Measurements from ENCODE around the gene IGFBP4.

DNA sequence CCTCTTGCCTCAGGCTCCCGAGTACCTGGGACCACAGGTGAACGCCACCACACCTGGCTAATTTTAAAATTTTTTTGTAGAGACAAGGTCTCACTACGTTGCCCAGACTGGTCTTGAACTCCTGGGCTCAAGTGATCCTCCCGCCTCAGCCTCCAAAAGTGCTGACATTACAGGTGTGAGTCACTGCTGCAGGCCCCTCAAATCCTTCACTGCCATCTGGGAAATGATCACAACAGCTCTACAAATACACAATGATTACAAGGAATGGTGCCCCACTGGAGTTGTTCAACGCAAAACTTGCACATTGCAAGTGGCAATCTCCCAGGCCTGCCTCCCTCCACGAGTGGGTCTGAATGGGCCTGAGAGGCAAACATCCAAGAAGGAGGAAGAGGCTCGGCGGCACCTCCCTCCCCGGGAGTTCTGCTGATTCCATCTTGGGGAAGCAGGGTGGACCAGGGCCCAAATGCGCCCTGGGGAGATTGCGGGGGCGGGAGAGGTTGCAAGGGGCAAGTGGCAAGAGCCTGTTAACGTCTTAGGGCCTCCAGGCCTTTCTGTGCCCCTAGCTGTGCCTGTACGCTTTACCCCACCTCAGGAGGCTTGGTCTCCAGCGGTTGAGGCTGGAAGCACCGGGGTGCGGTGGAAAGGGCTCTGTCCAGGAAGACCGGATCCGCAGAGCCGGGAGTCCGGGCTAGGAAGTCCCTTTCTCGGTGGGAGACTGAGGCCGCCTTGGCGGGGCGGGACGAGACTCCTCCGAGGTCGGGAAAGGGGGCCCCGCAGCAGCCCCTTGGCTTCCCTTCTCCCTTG lies 656 bp upstream of the IGFBP4 start:
- TF ChIP-seq POLR2A (IDR thresholded peaks at IDR 0.05): no peak
- TF ChIP-seq, protein P1, sequence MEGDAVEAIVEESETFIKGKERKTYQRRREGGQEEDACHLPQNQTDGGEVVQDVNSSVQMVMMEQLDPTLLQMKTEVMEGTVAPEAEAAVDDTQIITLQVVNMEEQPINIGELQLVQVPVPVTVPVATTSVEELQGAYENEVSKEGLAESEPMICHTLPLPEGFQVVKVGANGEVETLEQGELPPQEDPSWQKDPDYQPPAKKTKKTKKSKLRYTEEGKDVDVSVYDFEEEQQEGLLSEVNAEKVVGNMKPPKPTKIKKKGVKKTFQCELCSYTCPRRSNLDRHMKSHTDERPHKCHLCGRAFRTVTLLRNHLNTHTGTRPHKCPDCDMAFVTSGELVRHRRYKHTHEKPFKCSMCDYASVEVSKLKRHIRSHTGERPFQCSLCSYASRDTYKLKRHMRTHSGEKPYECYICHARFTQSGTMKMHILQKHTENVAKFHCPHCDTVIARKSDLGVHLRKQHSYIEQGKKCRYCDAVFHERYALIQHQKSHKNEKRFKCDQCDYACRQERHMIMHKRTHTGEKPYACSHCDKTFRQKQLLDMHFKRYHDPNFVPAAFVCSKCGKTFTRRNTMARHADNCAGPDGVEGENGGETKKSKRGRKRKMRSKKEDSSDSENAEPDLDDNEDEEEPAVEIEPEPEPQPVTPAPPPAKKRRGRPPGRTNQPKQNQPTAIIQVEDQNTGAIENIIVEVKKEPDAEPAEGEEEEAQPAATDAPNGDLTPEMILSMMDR (IDR thresholded peaks at IDR 0.05): peak in 1 of 5 experiments; percentile 35
- TF ChIP-seq EP300 (IDR thresholded peaks at IDR 0.05): no peak

All from tibial nerve (tissue), 4 donors.